GM18498 (cell line): ENCODE measurements around the gene ZNF578.
"Not testable (repeated sequence)": the region's sequence is repeated elsewhere in the genome, so short reads cannot be mapped to it uniquely, and the experiment has no call there.

Source experiments
- ATAC-seq: cut with Tn5 transposase; IDR thresholded peaks from one replicate; pipeline ENCODE4 v1.9.1; 2021; ENCODE audit warnings: mild to moderate bottlenecking, moderate library complexity; ENCODE audit not compliant: unreplicated experiment

The ZNF578 gene

GRCh38 chr19:52453324-52454094, at the start of gene ZNF578:
Gene ZNF578 (plus strand): TSS chr19:52453553. CDS start chr19:52501846, 48,293 bp downstream.
- no peak for ATAC-seq

- ATAC-seq, result no peak
Observed at GRCh38 chr19:52410276-52410675, 43.1 kb upstream of the ZNF578 start.

GRCh38 chr19:52415711-52416110, 37.6 kb upstream of the ZNF578 start:
- ATAC-seq, result no peak

GRCh38 chr19:52428937-52429336, 24.4 kb upstream of the ZNF578 start, which contains the start of gene ZNF534:
Gene ZNF534 (plus strand): TSS chr19:52429148. CDS start chr19:52431475, 2,327 bp downstream.
- ATAC-seq, result no peak

- ATAC-seq, result no peak
Observed at GRCh38 chr19:52442179-52442578, 11.2 kb upstream of the ZNF578 start.

GRCh38 chr19:52444506-52444905, 8.8 kb upstream of the ZNF578 start:
- no peak for ATAC-seq

GRCh38 chr19:52451241-52451640, 2.1 kb upstream of the ZNF578 start:
- ATAC-seq, result no peak

- ATAC-seq, result no peak
Observed at GRCh38 chr19:52464798-52465470, 11.6 kb downstream of the ZNF578 start.

GRCh38 chr19:52473655-52474350, 20.4 kb downstream of the ZNF578 start:
- ATAC-seq, result no peak

GRCh38 chr19:52474351-52475127, 21.2 kb downstream of the ZNF578 start:
- no peak for ATAC-seq

- ATAC-seq, result not testable (repeated sequence)
Observed at GRCh38 chr19:52484111-52484743, 30.9 kb downstream of the ZNF578 start.

GRCh38 chr19:52485064-52485463, 31.7 kb downstream of the ZNF578 start:
- not testable (repeated sequence) for ATAC-seq

GRCh38 chr19:52485561-52486240, 32.3 kb downstream of the ZNF578 start:
- ATAC-seq, result not testable (repeated sequence)

- no peak for ATAC-seq
Observed at GRCh38 chr19:52492201-52492993, 39.0 kb downstream of the ZNF578 start.

GRCh38 chr19:52492994-52493470, 39.7 kb downstream of the ZNF578 start:
- no peak for ATAC-seq

- no peak for ATAC-seq
Observed at GRCh38 chr19:52494518-52494917, 41.2 kb downstream of the ZNF578 start.

- no peak for ATAC-seq
Observed at GRCh38 chr19:52498571-52498970, 45.2 kb downstream of the ZNF578 start.

GRCh38 chr19:52500474-52500873, 47.1 kb downstream of the ZNF578 start:
- not testable (repeated sequence) for ATAC-seq

GRCh38 chr19:52500991-52501390, 47.6 kb downstream of the ZNF578 start:
- not testable (repeated sequence) for ATAC-seq
